Neural progenitor cell (in vitro differentiated cells): ENCODE measurements around the gene SEMA3G. TPM values are rescaled to one million over a fixed set of nuclear protein-coding genes. Genes with fewer than 3 reads are reported as not detected.

Experiments used
- DNase-seq: peaks from one replicate; pipeline ENCODE4 v3.0.0-alpha.2; 2016; ENCODE audit warnings: low spot score
- H2AFZ ChIP-seq: fragments of 200-600 bp; sonication (generic); replicated peaks from 2 replicates; pipeline ENCODE4 v1.6.1; 2016; ENCODE audit warnings: antibody characterized with exemption
- H3F3A ChIP-seq: fragments of 200-600 bp; sonication (generic); 2 replicates; pipeline ENCODE4 v1.6.1; 2016; ENCODE audit warnings: antibody characterized with exemption, low read depth
- H3K27ac ChIP-seq: fragments of 200-600 bp; sonication (generic); 2 replicates; pipeline ENCODE4 v1.5.1; 2016; ENCODE audit warnings: mild to moderate bottlenecking
- H3K27me3 ChIP-seq: fragments of 200-600 bp; sonication (generic); 2 replicates; pipeline ENCODE4 v1.6.1; 2016; ENCODE audit warnings: mild to moderate bottlenecking, moderate library complexity
- H3K36me3 ChIP-seq: fragments of 200-600 bp; sonication (generic); 2 replicates; pipeline ENCODE4 v1.5.1; 2016
- H3K4me1 ChIP-seq: fragments of 200-600 bp; sonication (generic); 2 replicates; pipeline ENCODE4 v1.6.1; 2016; ENCODE audit warnings: mixed run types
- H3K4me2 ChIP-seq: fragments of 200-600 bp; sonication (generic); 2 replicates; pipeline ENCODE4 v1.6.1; 2016
- H3K4me3 ChIP-seq: fragments of 200-600 bp; sonication (generic); 2 replicates; pipeline ENCODE4 v1.5.1; 2016
- H3K79me2 ChIP-seq: fragments of 200-600 bp; sonication (generic); 2 replicates; pipeline ENCODE4 v1.6.1; 2016; ENCODE audit warnings: low read depth
- H3K9ac ChIP-seq: fragments of 200-600 bp; sonication (generic); 2 replicates; pipeline ENCODE4 v1.6.1; 2016
- H3K9me3 ChIP-seq: fragments of 200-600 bp; sonication (generic); 2 replicates; pipeline ENCODE4 v1.5.1; 2016; ENCODE audit warnings: low read depth
- H4K20me1 ChIP-seq: fragments of 200-600 bp; sonication (generic); 2 replicates; pipeline ENCODE4 v1.6.1; 2016; ENCODE audit warnings: low read depth
- H3K27ac Mint-ChIP-seq: 3 replicates; pipeline ENCODE4 v1.8.0; 2021; ENCODE audit warnings: mixed read lengths
- H3K27me3 Mint-ChIP-seq: 2 replicates; pipeline ENCODE4 v1.8.0; 2022; ENCODE audit warnings: low read depth, mild to moderate bottlenecking, inconsistent platforms, moderate library complexity, mixed read lengths; ENCODE audit not compliant: insufficient read depth
- H3K36me3 Mint-ChIP-seq: 3 replicates; pipeline ENCODE4 v1.8.0; 2021; ENCODE audit warnings: mixed read lengths
- H3K4me1 Mint-ChIP-seq: 3 replicates; pipeline ENCODE4 v1.8.0; 2021; ENCODE audit warnings: mixed read lengths
- H3K4me3 Mint-ChIP-seq: 3 replicates; pipeline ENCODE4 v1.8.0; 2021; ENCODE audit warnings: mild to moderate bottlenecking, moderate library complexity, mixed read lengths
- H3K9me3 Mint-ChIP-seq: 3 replicates; pipeline ENCODE4 v1.8.0; 2020; ENCODE audit warnings: mixed read lengths
- EZH2 ChIP-seq: fragments of 200-600 bp; sonication (generic); IDR thresholded peaks from 2 replicates; pipeline ENCODE4 v1.6.1; 2017; ENCODE audit warnings: antibody characterized with exemption, mild to moderate bottlenecking, moderate library complexity
- EZH2phosphoT487 ChIP-seq: fragments of 200-600 bp; sonication (generic); IDR thresholded peaks from 2 replicates; pipeline ENCODE4 v1.6.1; 2017; ENCODE audit warnings: antibody characterized with exemption
- total RNA-seq: library from RNA; depleted of rRNA; stranded (reverse); fragments of >200 nt; gene quantifications from 2 replicates; pipeline ENCODE4 v1.2.3, GENCODE V29; 2015; ENCODE audit warnings: low replicate concordance
- TF ChIP-seq, protein P1 (sequence below): fragments of 200-600 bp; sonication (generic); IDR thresholded peaks from 2 replicates; pipeline ENCODE4 v1.5.1; 2017; ENCODE audit warnings: antibody characterized with exemption, mild to moderate bottlenecking

SEMA3G gene
- total RNA-seq, 1 donor from 2014 or later, result 0.79 TPM

DNA sequence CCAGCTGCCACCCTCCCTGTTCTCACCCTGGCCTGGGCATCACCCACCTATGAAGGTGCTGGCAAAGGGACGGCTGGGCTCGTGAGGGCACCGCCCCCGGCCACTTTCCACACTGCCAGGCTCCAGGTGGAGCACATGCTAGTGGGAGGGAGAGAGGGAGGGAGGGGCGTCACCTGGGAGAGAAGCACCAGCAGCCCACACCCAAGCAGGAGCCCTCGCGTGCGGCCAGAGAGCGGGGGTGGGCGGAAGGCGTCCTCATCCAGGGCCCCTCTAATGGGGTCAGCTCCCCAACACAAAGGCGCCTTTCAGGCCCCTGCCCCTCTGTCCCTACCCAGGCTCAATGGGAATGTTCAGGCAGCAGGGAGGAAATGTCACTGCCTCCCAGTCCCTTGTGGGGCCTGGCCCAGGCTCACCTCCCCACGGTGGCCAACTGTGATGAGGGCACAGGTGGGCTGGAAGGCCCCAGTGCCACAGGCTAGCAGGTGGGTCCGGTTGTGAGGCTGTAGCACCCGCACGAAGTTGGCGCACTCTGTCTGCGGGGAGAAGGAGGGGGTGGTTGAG lies 3.1 kb downstream of the SEMA3G start:
- H3K79me2 ChIP-seq, result no peaks in the 10 kb centered on the region
- H3F3A ChIP-seq, result no peaks in the 10 kb centered on the region
- H3K9me3 Mint-ChIP-seq, result no peaks in the 10 kb centered on the region
- no peaks in the 10 kb centered on the region for H3K4me1 ChIP-seq
- H3K9ac ChIP-seq, result no peak overlapping the region
- H3K27me3 ChIP-seq, result no peaks in the 10 kb centered on the region
- no peak overlapping the region for H3K4me2 ChIP-seq
- DNase-seq, result no peak
- no peaks in the 10 kb centered on the region for H3K36me3 Mint-ChIP-seq
- H3K4me3 Mint-ChIP-seq, result no peak overlapping the region
- H3K27ac Mint-ChIP-seq, result no peak overlapping the region
- H3K27me3 Mint-ChIP-seq, result peaks cover 6% of the 10 kb centered on the region
- no peaks in the 10 kb centered on the region for H4K20me1 ChIP-seq
- H3K27ac ChIP-seq, result no peak overlapping the region
- no peak overlapping the region for H2AFZ ChIP-seq
- H3K36me3 ChIP-seq, result no peaks in the 10 kb centered on the region
- peaks cover under 1% of the 10 kb centered on the region for H3K4me1 Mint-ChIP-seq
- H3K9me3 ChIP-seq, result no peaks in the 10 kb centered on the region
- TF ChIP-seq EZH2phosphoT487 (no peak), EZH2 (no peak)
- TF ChIP-seq, protein P1, sequence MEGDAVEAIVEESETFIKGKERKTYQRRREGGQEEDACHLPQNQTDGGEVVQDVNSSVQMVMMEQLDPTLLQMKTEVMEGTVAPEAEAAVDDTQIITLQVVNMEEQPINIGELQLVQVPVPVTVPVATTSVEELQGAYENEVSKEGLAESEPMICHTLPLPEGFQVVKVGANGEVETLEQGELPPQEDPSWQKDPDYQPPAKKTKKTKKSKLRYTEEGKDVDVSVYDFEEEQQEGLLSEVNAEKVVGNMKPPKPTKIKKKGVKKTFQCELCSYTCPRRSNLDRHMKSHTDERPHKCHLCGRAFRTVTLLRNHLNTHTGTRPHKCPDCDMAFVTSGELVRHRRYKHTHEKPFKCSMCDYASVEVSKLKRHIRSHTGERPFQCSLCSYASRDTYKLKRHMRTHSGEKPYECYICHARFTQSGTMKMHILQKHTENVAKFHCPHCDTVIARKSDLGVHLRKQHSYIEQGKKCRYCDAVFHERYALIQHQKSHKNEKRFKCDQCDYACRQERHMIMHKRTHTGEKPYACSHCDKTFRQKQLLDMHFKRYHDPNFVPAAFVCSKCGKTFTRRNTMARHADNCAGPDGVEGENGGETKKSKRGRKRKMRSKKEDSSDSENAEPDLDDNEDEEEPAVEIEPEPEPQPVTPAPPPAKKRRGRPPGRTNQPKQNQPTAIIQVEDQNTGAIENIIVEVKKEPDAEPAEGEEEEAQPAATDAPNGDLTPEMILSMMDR, result no peak
- no peak overlapping the region for H3K4me3 ChIP-seq

DNA sequence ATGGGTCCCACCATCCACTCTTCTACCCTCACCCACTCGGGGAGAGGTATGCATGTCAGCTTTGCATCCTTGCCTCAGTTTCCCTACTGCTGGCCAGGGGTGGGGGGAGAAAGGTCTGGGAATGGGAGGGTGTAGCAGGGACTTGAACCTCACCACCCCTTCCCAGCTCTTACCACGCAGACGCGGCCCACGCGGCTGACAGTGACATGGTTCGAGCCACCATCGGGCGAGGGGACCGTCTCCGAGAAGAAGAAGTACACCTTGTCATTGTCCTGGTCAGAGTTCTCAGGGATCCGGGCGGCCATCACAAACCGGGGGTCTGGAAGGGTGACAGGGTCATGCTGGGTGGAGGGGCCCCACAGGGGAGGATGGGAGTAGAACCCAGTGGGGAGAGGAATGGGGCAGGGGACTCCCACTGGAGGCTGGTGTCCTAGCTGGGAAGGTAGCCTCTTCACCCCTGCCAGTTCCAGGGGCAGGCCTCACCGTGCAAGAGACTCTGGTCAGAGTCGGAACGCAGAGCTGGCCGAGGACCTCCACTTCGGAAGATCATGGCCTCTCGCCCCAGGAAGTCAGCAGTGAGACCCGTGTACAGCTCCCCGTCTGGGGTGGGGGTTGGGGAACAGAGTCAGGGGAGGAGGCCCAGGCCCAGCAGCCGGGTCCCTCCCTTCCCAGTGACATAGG lies 3.7 kb downstream of the SEMA3G start:
- H3K9me3 ChIP-seq, result no peaks in the 10 kb centered on the region
- no peaks in the 10 kb centered on the region for H4K20me1 ChIP-seq
- no peak for DNase-seq
- Mint-ChIP-seq H3K9me3 (no peaks in the 10 kb centered on the region), H3K4me3 (no peak overlapping the region), H3K4me1 (no peaks in the 10 kb centered on the region), H3K36me3 (no peaks in the 10 kb centered on the region), H3K27me3 (peaks cover 6% of the 10 kb centered on the region), H3K27ac (no peak overlapping the region)
- H3K27me3 ChIP-seq, result no peaks in the 10 kb centered on the region
- no peak overlapping the region for H3K4me2 ChIP-seq
- no peaks in the 10 kb centered on the region for H3F3A ChIP-seq
- no peak overlapping the region for H3K27ac ChIP-seq
- no peak overlapping the region for H2AFZ ChIP-seq
- TF ChIP-seq, protein P1, result no peak
- TF ChIP-seq EZH2phosphoT487 (no peak), EZH2 (no peak)
- H3K4me1 ChIP-seq, result no peaks in the 10 kb centered on the region
- no peaks in the 10 kb centered on the region for H3K79me2 ChIP-seq
- no peaks in the 10 kb centered on the region for H3K36me3 ChIP-seq
- H3K4me3 ChIP-seq, result no peak overlapping the region
- H3K9ac ChIP-seq, result no peak overlapping the region

DNA sequence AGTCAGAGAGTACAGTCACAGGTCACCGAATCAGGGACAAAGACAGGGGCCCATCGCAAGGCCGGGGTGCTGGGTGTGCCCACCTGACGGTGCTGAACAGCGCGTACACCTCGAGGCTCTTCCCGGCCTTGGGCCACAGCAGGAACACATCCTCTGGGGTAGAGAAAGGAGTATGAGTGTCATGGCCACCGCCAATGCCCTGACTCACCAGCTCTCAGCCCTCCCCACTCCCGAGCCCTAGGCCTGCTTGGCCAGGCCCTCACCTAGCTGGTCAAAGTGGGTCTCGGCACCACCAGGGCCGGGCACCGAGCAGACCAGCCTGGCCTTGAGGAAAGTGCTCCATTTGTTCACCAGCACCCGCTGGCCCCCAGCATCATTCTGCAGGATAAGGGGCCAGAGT lies 4.2 kb downstream of the SEMA3G start:
- H3F3A ChIP-seq, result no peaks in the 10 kb centered on the region
- H3K4me1 ChIP-seq, result no peaks in the 10 kb centered on the region
- H3K9ac ChIP-seq, result no peak overlapping the region
- no peaks in the 10 kb centered on the region for H3K36me3 ChIP-seq
- H3K4me2 ChIP-seq, result no peak overlapping the region
- DNase-seq, result no peak
- H3K27ac ChIP-seq, result no peak overlapping the region
- H3K36me3 Mint-ChIP-seq, result no peaks in the 10 kb centered on the region
- H3K4me3 Mint-ChIP-seq, result no peak overlapping the region
- no peaks in the 10 kb centered on the region for H3K27me3 ChIP-seq
- H3K27me3 Mint-ChIP-seq, result peaks cover 6% of the 10 kb centered on the region
- no peak overlapping the region for H3K4me3 ChIP-seq
- no peaks in the 10 kb centered on the region for H3K79me2 ChIP-seq
- TF ChIP-seq EZH2phosphoT487 (no peak), EZH2 (no peak)
- TF ChIP-seq, protein P1, result no peak
- no peaks in the 10 kb centered on the region for H3K9me3 Mint-ChIP-seq
- H3K4me1 Mint-ChIP-seq, result no peaks in the 10 kb centered on the region
- no peak overlapping the region for H3K27ac Mint-ChIP-seq
- H2AFZ ChIP-seq, result no peak overlapping the region
- H4K20me1 ChIP-seq, result no peaks in the 10 kb centered on the region
- no peaks in the 10 kb centered on the region for H3K9me3 ChIP-seq
